H7 (cell line): ENCODE measurements around the gene PAEP. TPM values are rescaled to one million over a fixed set of nuclear protein-coding genes. Genes with fewer than 3 reads are reported as not detected.
"Not testable (repeated sequence)": the region's sequence is repeated elsewhere in the genome, so short reads cannot be mapped to it uniquely, and the experiment has no call there.

Source experiments
- DNase-seq: peaks from one replicate; pipeline ENCODE4 v3.0.0; 2012
- H3K27me3 ChIP-seq: 2 replicates; pipeline ENCODE4 v1.6.0; 2011; ENCODE audit warnings: mild to moderate bottlenecking, low read length; ENCODE audit not compliant: control insufficient read depth, insufficient read depth
- H3K36me3 ChIP-seq: replicated peaks from 2 replicates; pipeline ENCODE4 v1.5.1; 2011; ENCODE audit warnings: low read length; ENCODE audit not compliant: control insufficient read depth, insufficient read depth
- H3K4me3 ChIP-seq: 2 replicates; pipeline ENCODE4 v1.5.1; 2011; ENCODE audit warnings: low read depth, mild to moderate bottlenecking, control low read depth, low read length, moderate library complexity; ENCODE audit not compliant: insufficient read depth
- total RNA-seq: library from RNA; depleted of rRNA; stranded (reverse); fragments of >200 nt; shearing (Covaris generic); gene quantifications from 2 replicates; pipeline ENCODE4 v1.2.3, GENCODE V29; 2014; rRNA removed

Gene PAEP
- not detected in 2 replicates for total RNA-seq

DNA sequence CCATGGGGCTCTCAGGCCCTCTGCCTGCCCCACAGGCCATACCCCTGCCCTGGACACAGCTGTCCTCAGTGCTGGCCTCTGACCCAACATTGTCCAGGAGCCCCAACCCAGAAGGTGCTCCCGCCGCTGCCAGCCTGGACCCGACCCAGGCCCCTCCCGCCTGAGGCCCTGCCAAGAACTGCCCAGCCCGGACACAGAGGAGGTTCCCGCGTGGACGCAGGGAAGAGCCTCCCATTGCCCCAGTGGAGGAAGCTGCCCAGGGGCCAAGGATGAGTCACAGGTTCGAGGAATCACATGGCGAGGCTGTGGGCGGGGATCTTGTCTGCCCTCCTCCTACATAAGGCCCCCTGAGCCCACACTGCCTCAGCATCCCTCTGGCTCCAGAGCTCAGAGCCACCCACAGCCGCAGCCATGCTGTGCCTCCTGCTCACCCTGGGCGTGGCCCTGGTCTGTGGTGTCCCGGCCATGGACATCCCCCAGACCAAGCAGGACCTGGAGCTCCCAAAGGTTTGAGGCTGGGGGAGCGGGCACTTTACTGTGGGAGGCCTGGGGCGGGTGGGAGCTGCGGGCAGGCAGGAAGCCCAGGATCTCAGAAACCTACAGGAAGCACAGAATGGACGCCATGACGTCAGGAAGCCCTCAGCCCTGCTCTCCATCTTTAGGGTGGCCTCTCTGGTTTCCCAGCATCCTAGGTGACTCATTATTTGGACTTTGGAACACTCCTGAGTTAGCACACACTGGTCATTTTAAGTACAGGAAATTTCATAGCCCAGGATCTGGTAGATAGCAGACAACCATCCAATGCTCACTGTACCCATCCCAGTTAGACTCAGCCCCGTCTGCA lies at the start of gene PAEP:
Gene PAEP (plus strand): TSS at position 366 of the 844 bp plus-strand sequence.
- H3K27me3 ChIP-seq = no peaks in the 10 kb centered on the region
- H3K4me3 ChIP-seq = no peak within 1 kb of the TSS
- no peak for DNase-seq

DNA sequence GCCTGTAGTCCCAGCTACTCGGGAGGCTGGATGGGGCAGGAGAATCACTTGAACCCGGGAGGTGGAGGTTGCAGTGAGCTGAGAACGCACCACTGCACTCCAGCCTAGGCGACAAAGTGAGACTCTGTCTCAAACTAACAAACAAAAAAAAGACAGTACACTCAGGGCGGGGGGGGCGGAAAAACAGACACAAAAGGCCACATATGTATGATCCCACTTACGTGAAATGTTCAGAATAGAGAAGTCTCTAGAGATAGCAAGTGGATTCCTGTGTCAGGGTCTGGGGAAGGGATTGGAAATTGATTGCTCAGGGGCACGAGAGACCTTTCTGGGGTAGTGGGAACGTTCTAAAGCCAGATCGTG lies 49.3 kb upstream of the PAEP start:
- no peaks in the 10 kb centered on the region for H3K36me3 ChIP-seq
- H3K4me3 ChIP-seq = no peak overlapping the region
- no peak for DNase-seq

More for the DNA sequence above, at the start of gene PAEP:
- no peaks in the 10 kb centered on the region for H3K36me3 ChIP-seq

GRCh38 chr9:135512904-135513303 lies 48.7 kb upstream of the PAEP start:
- Histone ChIP-seq H3K4me3 (no peak overlapping the region), H3K36me3 (no peaks in the 10 kb centered on the region), H3K27me3 (no peaks in the 10 kb centered on the region)
- no peak for DNase-seq

More for the DNA sequence above, 49.3 kb upstream of the PAEP start:
- no peaks in the 10 kb centered on the region for H3K27me3 ChIP-seq

DNA sequence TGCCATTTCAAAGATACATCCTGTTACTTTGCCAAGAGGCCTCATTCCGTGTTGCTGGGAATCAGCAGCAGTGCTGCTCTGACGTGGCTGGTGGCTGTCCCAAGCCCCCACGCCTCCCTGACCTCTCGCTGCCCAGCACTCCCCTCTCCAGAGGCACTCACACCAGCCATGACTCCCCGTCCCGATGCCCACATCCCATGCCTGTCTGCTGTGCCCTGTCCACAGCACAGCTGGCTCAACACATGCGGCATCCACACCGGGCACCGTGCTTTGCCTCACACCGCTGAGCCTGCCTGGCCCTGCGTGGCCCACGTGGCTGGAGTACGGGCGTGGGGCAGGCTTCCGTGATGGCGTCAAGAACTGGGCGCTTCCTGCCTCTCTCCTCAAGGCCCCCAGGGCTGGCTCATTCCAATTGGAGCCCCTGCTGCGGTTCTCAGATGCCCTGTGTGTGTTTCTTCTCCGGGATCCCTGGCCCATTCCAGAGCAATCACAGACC lies 48.2 kb upstream of the PAEP start:
- peak; percentile 52 for DNase-seq

GRCh38 chr9:135513906-135514305 lies 47.6 kb upstream of the PAEP start:
- H3K36me3 ChIP-seq, DNase-seq, H3K4me3 ChIP-seq, H3K27me3 ChIP-seq: not testable (repeated sequence)

More for the DNA sequence above, 48.2 kb upstream of the PAEP start:
- no peak overlapping the region for H3K4me3 ChIP-seq
- H3K36me3 ChIP-seq = no peaks in the 10 kb centered on the region
- no peaks in the 10 kb centered on the region for H3K27me3 ChIP-seq

DNA sequence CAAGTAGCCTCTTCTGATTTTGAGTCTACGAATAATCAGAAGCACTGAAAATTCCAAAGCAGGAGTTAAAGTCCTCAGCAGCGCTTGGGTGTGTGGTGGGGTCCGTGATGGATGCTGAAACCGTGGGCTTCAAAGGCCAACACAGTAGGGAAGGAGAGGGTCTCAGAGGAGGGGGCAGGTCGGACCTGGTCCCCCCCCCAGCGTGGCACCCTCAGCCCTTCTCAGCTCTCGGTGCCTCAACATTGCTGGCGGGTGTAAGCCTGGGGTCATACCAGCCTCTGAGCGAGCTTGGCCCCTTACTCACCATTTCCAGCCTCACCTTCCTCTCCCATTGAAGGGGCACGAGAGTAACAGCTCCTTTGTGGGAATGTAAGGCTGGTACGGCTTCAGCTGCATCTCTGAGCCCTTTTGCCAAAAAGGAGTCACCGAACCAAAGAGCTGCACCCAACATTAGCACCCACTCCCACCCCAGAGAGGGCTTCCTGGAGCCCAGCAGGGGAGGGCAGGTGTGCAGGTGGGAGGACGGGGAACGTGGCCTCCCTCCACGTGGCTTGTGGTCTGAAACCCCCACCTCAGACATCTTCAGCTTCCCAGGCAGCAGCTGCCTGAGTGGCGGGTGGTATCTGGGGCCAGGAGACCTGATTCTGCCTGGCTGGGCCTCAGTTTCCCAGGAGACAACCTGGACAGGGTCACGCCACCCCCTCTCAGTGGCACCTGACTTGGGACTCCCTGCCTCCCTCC lies 47.0 kb upstream of the PAEP start:
- DNase-seq = no peak
- Histone ChIP-seq H3K4me3 (no peak overlapping the region), H3K27me3 (no peaks in the 10 kb centered on the region), H3K36me3 (no peaks in the 10 kb centered on the region)

DNA sequence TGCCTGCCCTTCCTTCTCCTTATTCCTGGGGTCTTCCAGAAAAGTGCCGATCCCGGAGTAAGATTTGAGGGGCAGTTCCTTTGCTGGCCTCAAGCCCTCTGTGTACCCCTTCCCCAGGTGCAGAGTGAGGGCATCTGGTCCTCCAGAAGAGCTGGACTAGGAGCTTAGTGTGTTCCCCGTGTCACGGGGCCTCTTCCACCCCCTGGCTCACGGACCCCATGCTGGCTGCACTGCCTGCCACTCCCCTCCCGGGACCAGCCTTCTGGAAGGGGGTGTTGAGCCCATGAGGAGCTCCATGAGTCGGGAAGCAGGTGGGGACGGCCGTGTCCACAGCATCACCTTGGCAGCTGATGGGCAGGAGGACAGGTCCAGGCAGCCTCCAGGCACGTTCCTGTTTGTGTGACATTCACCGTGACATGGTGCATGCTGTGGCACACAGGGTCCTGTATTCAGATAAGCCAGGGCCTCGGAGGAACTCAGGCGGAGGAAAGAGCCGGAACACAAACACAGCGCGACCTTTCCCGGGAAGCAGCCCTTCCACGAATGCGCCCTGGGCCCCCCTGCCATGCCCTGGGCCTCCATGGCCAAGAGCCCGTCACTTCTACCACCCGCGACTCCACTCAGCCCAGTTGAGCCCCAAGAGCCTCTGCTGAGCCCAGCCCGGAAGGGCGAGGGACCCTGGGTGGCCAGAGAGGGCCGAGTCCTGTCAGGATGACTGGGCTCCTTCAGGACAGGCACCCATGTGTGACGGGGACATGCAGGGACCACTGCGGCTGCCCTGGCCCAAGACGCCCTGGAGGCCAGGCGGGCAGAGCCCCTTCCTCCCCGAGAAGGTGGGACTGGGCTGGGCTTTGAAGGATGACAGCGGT lies 46.2 kb upstream of the PAEP start:
- H3K4me3 ChIP-seq = no peak overlapping the region
- H3K27me3 ChIP-seq = no peaks in the 10 kb centered on the region
- peak; percentile 43 for DNase-seq
- H3K36me3 ChIP-seq = no peaks in the 10 kb centered on the region

GRCh38 chr9:135516132-135516860 lies 45.3 kb upstream of the PAEP start:
- Histone ChIP-seq H3K27me3 (no peaks in the 10 kb centered on the region), H3K4me3 (no peak overlapping the region), H3K36me3 (no peaks in the 10 kb centered on the region)
- no peak for DNase-seq

DNA sequence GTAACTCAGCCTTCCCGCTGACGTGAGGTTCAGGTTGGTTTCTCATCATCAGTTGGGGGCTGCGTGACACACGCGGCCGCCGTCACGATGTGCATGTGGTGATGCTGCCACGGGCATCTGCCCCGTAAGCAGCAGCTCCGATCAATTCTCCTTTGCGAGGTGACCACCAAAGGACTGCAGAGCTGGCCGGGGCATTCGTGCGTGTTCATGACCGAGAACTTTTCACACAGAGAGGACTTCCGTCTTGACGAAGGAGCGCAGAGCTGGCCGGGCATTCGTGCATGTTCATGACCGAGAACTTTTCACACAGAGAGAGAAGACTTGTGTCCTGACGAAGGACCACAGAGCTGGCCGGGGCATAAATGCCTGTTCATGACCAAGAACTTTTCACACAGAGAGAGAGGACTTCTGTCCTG lies 44.1 kb upstream of the PAEP start:
- no peak overlapping the region for H3K4me3 ChIP-seq
- H3K36me3 ChIP-seq = no peaks in the 10 kb centered on the region
- DNase-seq = no peak
- H3K27me3 ChIP-seq = no peaks in the 10 kb centered on the region

- no peak overlapping the region for H3K4me3 ChIP-seq
- no peaks in the 10 kb centered on the region for H3K27me3 ChIP-seq
- H3K36me3 ChIP-seq = no peaks in the 10 kb centered on the region
- no peak for DNase-seq
Observed at GRCh38 chr9:135519179-135519971, 42.2 kb upstream of the PAEP start.

- no peaks in the 10 kb centered on the region for H3K27me3 ChIP-seq
- DNase-seq = no peak
- H3K36me3 ChIP-seq = no peaks in the 10 kb centered on the region
- no peak within 1 kb of the TSS for H3K4me3 ChIP-seq
Observed at GRCh38 chr9:135520916-135521607, 40.5 kb upstream of the PAEP start, which contains the start of gene LCN1. TSS of gene LCN1 (plus strand) at chr9:135521440. CDS start at chr9:135521498, 58 bp downstream.

GRCh38 chr9:135521608-135522095 lies 39.9 kb upstream of the PAEP start:
- no peak overlapping the region for H3K4me3 ChIP-seq
- DNase-seq = no peak
- no peaks in the 10 kb centered on the region for H3K36me3 ChIP-seq

More at GRCh38 chr9:135521608-135522095, 39.9 kb upstream of the PAEP start:
- no peaks in the 10 kb centered on the region for H3K27me3 ChIP-seq
